NCI-H1092 (cell line): ENCODE measurements around the gene PHF12.

ENCODE experiments used
- DNase-seq: peaks from one replicate; lab custom pipeline; 2025; lab: John Stamatoyannopoulos, UW

Gene PHF12

DNA sequence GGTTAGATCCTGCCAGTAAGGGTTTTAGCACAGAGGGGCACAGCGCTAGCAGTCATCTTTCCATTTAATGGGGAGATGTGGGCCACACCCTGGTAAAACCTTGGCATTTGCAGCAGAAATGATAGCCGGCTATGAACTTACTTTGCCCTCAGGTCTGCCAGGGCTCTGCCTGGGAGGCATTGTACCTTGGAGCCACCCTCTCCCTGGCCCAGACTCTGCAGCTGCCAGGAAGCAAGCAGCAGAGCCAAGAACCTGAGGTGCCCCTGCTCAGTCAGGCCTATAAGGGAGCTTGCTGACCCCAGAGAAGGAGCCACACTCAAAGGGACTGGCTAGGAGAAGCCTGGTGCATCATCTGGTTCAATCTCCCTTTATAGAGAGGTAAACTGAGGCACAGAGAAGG is 23.7 kb upstream of the PHF12 start:
- no peak for DNase-seq

DNA sequence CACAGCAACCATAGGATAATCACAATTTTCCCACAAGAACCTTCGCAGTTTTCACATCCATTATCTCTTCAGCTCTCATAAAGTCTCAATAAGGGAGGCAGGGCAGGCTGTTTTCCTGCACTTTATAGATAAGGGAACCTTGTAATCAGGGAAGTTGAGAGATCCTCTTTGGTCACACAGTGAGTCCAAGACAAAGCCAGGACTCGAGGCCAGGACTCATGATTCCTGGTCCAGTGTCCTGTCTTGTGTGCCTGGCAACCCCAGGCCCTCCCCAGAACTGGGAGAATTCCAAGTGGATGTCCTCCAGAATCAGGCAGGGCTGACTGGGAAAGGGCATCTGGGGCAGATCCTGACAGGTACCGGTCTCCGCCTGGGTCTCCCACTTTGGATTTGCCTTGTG is 23.1 kb upstream of the PHF12 start:
- DNase-seq = no peak

DNA sequence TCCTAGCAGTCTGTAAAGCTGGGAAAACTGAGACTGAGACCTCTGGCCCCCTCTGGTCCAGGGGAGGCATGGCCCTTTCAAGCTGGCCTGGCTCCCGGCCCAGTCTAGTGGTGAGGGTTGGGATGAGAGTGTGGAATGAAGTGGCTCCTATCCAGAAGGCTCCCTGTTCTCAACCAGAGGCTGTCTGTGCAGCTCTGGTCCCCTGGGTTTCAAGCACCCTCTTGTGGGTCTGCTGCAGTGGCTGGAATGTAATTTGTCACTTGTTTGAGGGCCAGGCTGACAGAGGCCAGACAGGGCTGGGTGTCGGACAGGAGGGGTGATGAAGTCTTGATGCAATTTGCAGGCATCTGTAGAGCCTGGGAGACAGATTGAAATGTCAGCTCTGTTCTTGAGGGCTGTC is 22.1 kb upstream of the PHF12 start:
- peak; percentile 83 for DNase-seq

DNA sequence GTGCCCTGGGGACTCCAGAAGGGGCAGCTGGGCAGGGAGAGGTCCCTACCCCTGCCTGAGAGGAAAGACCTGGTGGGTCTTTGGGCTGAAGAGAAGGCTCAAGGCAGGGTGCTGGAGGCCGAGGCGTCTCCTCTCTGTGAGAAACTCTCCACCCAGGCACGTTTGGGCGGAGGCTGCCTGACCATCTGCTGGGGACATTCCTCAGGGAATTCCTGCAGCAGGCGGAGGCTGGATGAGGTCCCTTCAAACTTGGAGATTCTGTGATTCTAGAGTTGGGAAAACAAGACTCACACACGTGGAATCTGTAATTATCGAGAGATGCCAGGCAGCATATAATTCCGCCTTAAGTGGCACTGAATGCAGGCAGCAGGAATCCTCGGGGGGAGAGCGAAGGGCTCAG is 21.1 kb upstream of the PHF12 start:
- DNase-seq = no peak

DNA sequence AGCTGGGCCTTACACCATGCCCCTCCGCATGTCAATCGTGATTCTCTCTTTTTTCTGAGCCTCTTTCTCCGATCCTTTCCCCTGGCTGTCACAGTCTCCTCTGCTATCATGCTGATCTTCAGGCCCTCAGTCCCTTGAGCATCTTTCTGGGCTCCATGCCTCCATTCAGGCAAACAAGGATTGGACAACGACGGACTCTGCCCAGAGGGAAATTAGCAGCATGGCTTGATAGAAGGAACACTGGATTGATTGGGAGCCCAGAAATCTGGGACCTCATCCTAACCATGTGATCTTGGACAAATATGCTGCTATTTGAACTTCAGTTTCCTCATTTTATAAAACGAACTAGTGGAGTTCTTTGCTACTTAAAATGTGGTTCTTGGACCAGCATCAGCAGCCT is 19.6 kb upstream of the PHF12 start:
- no peak for DNase-seq

DNA sequence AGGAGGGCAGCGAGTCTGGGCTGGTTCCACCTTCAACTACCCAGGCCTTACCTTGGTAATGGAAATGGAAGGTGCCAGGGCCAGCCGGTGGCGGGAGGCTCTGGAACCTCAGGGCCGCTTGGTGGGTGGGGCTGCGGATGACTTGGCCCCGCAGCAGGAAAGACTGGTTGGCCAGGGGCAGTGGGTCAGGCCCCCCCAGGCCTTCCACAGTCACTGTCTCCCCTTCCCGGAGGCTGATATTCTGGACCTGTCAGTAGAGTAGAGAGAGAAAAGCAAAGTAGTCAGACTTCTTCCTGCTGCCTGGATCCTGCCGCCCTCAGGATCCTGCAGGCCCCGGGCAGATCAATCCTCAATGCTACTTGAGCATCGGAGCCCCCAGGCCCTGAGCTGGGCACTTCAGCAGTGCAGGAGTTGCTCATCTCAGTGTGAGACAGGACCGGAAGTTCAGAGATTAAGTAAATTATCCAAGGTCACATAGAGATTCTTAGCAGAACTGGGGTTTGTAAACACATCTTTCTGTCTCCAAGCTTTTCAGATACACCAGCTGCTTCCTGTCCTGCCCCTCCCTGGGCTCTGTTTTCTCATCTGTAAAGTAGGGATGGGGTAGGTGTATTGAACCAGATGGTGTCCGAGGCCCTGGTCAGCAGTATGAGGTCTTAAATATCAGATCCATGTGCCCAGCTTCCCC is 18.5 kb upstream of the PHF12 start:
- no peak for DNase-seq

DNA sequence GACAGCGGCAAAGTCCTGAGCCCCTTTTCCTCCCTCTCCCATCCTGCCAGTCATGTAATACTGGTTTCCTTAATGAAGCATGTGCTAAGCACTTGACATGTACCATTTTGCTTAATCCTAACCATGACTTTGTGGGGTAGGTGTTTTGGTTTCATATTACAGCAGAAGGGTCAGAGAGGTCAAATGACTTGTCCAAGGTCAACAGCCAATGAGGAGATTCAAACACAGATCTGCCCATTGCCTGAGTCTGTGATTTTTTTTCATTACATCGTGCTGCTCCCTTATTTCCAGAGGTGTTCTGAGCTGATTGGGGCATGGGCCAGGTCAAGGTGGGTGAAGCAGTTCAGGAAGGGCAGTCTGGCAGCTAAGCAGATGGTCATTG is 17.6 kb upstream of the PHF12 start:
- DNase-seq = no peak

DNA sequence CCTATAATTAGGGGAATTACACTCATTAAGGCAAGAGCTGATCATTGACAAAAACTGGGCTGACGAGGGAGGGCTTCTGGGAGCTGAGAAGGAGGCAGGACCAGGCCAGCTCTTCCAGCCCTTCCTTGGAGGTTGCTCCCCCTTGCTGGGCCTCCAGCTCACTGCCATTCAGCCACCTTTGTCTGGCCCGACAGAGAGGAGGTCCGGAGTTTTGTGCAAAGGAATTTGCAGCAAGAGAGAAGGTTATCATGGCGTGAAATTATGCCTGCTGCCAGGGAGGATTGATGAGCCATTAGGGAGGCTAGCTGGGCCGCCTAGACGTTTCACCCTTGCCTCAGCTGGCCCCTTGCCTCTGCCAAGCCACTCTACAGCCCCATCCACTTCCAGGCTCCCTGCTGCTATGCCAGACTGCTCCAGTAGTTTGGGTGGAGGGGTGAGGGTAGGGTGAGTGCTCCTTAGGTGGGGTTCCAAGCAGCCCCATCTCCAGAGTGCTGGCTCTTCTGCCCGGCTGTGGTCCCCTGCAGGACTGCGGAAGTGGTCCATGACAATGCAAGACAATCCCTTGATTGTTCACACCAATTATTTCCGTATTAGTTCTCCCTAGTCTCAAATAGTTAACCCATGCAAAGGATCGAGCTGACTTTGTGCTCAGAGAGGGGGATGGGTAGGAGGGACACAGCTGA is 17.1 kb upstream of the PHF12 start:
- no peak for DNase-seq

DNA sequence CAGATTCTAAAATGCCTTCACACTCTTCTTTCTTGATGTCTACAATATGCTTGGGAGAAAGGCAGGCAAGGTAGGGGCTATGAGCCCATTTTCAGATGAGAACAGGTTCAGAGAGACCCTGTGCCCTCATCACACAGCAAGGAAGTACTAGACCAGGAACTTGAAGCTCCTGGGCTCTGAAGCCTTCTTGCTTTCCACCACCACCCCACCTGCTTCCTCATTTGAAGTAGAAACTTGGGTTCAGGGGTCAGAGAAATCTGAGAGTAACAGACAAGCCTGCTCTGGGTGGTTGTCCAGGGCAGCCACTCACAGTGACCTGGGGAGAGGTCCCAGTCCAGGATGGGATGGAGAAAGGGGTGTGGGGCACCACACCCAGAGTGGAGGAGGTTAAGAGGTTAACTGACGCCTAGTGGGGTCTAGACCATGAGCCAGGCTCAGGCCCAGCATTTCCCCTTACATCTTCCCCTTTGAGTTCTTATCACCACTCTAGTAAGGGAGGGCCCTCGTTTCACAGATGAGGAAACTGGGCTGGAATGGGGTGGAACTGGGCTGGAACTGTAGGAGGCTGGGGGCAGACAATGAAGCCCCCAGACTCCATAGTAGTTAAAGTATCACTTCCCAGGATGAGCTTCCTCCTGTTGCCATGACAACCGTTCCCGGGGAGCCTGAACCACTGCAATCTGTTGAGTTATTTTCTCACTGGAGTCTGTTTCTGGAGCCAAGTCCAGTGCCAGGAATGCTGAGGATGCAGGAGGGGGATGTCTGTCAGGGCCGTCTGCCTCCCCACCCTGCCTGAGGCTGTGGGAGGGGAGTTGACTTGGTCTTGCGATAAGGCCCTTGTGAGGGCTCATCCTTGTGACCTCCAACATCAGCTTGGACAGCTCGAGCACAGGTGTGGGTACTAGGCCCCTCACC is 16.2 kb upstream of the PHF12 start:
- DNase-seq = no peak

DNA sequence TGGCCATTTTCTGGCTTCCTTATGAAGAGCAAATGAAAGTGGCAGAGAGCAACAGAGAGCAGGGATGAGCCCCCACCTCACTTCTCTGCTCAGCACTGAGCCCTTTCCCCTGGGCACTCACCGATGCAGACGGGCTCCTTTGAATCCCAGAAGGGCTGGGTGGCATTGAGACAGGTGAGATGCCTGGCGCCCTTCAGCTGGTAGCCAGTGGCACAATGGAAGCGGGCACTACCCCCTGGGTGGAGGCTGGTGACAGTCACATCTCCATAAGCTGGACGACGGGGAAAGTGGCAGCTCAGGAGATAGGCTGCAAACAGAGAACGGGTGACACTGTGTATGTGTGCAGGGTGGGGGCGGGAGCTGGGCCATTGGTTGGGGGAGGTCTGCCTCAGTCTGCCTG is 12.5 kb upstream of the PHF12 start:
- DNase-seq = no peak

DNA sequence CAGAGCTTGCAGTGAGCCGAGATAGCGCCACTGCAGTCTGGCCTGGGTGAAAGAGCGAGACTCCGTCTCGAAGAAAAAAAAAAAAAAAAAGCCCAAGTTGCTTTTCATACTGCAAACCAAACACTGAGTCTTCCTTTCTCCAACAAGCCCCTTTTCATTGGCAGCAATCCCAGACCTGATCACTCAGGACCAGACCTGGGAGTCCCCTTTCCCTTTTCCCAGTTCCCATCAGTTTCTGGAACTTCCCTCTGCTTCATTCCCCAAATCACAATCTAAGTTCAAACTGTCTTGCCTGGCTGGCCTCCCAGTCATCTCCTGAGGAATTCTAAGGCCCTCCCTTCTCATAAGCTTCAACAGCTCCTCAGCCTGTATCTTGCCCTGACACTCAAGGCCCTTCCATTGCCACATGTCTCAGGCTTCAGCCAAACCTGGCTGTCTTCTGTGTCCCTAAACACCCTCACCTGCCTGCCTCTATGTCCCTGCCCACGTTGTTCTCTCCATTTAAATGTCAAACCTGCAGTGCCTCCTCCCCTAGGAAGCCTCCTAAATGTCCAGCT is 11.8 kb upstream of the PHF12 start:
- DNase-seq = no peak

DNA sequence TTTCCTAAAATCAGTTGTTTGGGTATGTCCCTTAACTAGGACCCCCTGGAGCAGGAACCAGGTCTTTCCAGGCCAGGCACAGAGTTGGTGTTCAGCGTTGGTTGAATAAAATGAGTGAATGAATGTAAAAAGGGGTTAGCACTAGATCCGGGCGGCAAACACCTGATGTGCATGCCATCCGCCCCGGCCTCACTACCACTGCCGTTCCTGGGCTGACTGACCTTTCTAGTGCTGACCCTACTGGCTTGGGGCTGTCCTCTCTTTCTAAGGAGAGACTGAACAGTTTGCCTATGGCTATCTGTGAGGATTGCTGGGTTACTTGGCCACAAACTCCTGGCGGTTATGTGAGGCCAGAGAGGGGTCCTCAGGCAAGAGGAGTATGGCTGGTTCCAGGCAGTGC is 10.1 kb upstream of the PHF12 start:
- DNase-seq = no peak

DNA sequence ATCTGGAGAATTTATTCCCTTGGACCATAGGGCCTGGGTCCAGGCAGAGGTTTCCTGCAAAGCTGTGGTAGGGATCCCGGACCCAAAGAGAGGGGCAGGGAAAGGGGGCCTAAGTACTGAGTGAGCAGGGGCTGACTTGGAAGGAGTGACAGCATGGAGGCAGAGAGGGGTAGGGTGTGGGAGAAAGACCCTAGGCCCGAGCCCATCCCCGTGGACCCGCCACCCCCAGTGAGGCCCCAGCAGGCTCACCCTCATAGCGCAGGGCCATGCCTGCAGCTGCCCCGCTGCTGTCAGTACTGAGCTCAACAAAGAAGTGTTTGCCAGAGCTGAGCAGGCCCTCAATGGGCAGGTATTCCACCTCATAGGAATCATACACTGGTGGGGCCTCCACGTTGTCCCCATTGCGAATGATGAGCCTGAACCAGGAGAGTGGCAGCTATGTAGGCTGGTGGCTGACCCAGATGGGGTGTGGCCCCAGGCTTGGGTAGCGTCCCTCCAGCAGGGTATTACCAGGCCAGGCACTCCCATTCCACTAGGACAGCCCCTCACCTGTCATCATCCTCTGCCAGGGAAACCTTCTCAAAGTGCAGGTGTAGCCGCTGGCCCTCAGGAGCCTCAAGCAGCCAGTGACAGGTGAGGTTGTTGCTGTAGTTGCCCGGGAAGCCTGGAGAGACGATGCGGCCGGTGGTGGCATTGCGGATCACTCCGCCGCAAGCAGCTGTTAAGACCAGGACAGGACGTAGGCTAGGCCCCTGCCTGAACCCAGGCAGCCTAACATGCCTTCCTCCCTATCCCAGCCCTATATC is 9.1 kb upstream of the PHF12 start:
- no peak for DNase-seq

DNA sequence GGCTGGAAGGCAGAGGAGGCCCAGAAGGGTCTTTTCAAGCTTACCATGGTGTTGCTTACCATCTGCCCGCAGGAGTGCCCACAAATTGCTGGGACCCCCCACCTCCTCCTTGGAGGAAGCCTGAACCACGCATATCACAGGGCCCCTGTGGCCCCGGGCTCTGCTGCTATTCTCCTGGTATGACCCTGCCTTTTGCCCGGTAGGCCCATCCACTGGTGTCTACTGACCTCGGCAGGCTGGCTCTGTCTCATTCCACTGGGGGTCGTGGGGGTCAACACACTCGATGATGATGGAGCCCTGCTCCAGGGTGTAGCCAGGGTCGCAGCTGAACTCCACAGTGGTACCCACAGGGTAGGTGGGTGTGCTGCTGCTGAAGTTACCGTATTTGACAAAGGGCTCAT is 8.2 kb upstream of the PHF12 start:
- no peak for DNase-seq

DNA sequence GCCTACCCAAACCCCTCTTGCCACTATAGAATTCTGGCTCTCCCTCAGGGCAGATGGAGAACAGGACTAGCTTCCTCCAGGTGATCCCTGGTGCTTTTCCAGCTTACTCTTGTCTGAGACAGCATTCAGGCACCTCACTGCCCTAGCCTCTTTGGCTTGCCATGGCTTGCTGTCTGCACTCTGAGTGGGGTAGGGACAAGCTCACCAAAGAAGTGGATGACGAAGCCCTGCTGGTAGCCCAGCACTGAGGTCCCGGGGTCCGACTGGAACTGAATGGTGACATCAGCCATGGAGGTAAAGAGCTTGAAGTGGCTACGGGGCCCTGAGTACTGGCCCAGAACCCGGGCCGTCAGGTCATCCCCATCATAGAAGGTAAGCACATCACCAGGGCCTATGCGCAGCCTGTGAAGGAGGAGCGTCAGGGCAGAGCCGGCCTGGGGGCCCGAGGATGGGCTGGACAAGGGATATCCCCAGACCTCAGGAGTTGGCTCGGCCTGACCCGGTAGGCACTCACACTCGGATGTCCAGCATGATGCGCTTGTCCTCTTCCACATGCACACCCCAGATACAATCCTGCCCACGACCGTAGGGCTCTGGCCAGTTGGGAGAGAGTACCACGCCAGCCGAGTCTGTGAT is 7.6 kb upstream of the PHF12 start:
- no peak for DNase-seq

DNA sequence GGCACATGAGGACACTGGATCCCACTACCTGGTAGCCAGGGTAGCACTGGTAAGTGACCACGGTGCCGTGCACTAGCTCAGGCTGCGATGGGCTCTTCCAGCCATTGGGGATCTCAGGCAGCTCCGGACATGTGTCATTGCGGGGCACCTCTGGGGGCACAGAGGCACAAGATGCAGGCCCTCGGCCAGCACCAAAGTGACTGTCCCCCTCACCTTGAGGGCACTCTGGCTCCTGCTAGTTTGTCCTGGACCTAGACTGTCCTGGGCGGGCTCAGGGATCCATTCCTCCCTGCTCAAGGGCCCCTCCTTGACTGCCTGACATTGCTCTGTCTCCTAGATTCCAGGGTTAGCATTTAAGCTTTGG is 6.7 kb upstream of the PHF12 start:
- no peak for DNase-seq

DNA sequence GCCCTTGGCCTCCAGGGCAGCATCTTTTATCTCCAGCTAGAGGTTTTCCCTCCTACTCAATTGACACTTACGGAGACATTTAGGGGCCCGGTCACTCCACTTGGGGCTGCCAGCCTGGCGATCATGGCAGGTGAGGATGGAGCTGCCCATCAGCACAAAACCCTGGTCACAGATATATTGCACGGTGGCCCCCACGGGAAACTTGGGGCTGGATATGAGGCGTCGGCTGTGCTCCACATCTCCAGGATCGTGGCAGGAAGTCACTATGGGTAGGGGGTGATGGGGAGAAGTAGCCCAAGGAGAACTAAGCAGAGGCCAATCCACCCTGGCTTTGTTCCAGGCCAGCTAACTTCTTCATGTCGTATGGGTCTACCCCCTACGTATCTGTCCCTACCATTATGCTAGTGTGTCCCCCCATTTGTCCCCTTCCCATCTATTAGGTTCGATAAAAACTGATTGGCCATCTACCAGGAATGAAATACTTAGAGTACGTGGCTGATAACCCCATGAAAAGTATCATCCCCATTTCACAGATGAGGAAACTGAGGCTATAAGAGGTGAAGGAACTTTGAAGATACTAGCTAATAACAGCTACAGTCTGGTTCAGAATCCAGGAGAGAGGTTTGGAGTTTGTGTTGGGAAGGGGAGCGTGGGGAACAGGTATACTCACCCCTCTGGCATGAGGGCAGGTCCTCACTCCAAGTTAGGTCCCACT is 6.1 kb upstream of the PHF12 start:
- no peak for DNase-seq

DNA sequence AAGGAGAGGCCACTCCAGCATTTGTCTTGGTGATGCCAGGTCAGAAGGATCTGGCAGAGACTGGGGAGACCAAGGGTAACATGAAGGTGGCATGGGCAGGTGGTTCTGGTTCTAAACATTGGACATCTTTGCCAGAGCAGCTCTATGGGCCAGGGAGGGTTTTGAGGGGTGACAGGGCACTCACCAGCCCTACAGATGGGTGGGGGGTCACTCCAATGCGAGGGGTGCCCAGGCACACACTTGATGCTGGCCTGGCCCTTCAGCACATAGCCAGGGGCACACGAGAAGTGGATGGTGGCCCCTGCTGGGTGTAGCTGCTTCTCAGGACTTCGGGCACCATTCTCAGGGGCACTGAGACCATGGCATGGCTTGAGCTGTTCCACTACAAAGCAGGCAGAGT is 5.5 kb upstream of the PHF12 start:
- DNase-seq = no peak

DNA sequence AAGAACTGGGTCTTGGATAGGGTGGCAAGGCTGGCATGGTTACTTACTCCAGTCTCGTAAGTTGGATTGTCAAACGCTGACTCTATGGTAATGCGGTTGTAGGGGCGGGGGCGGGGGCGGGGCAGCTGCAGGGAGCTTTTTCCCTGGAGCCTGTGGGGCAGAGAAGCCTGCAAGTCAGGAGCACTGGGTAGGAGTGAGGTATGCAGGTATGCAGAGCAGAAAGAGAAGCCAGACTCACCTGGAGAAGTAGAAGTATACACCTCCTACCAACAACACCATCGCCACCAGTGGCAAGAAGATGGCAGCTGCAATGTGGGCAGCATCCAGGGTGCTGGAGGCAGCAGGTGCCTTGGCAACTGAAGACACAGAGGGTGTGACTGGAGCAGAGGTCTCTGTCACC is 4.8 kb upstream of the PHF12 start:
- DNase-seq = no peak

DNA sequence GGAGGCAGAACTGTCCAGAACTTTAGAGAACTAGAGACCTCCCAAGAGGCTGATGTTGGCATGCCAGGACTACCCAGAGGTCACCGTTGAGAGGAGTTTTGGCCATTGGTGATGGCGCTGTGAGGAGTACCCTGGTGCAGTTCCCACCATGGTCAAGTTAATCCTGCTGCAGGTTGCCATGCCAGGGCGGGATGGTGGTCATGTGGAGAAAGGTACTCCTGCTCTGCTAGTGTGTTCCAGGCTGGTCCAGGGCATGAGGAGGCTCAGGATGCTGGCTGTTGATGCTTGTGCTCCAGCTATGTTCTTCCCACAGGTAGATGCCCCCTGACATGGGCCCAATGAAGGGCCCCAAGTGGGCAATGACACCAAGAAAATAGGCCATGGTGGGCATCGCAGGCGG is 4.1 kb upstream of the PHF12 start:
- DNase-seq = no peak

DNA sequence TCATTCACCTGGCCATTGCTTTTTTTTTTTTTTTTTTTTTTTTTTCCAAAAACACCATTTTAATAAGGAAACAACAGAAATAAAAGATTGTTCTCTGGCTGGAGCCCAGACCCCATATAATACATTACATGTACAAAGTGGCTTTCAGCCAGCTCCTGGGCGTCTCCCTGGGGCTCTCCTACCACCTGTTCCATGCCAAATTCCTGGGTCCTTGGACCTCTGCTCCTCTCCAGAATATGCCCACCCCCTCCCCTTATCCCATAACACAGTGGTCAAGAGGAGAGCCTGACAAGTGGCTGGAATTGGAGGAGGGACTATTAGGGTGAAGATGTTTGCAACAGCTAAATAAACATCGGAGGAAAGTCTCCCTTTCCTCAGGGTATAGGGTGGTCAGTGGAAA is 3.6 kb upstream of the PHF12 start:
- no peak for DNase-seq
